Spleen (tissue), 7 donors: Measurements from ENCODE around the gene CACNG1.

Source experiments
- CTCF ChIP-seq, 11 experiments: fragments of 200-600 bp in 7 of 11; fragments of 450-650 bp in 4 of 11; sonication (generic) in 4 of 11; IDR thresholded peaks in 8 of 11; conservative IDR thresholded peaks in 3 of 11; 1 replicate in 7 of 11; 2 replicates in 4 of 11; pipeline versions ENCODE4 v1.4.0 to v1.8.0; 2016 to 2021; ENCODE audit warnings: antibody characterized with exemption in 11 of 11, inconsistent platforms in 4 of 11, mild to moderate bottlenecking in 1 of 11
- POLR2A ChIP-seq, 3 donors: fragments of 450-650 bp; IDR thresholded peaks; one replicate each; pipeline ENCODE4 v1.5.1; 2017; ENCODE audit warnings: antibody characterized with exemption in 3 of 3, mild to moderate bottlenecking in 1 of 3
- donor health status: DM: no; HTN: no; CAD: no; lungs with moderate emphysema.
- donor health status: DM: no; HTN: no; CAD: no.
- donor health status: DM: no; HTN: no; CAD: no.

DNA sequence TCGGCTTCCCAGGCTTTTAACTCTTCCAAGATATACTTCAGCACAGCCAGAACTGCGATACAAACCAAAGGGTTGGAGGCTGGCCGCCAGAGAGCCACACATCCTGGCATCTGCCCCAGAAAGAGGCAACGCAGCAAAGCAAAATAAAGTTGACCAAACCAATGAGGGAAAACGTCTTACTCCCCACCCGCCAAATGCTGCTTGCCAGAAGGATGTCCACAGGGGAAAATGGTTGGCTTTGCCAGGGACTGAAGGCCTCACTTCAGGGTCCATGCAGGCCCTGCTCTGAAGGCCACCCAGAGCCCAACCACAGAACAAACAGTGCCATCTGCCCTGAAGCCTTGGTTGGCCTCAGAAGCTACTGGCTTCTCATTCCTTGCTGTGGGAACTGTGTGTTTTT is 15.0 kb downstream of the CACNG1 start:
- TF ChIP-seq CTCF (IDR thresholded peaks at IDR 0.05 in 8 of 11, conservative IDR thresholded peaks at IDR 0.05 in 3 of 11) (no peak), POLR2A (IDR thresholded peaks at IDR 0.05) (no peak)
